HG03159 (cell line): ENCODE results near the gene PPRC1.
"Not testable (repeated sequence)": the region's sequence is repeated elsewhere in the genome, so short reads cannot be mapped to it uniquely, and the experiment has no call there.

Source experiments
- ATAC-seq: cut with Tn5 transposase; IDR thresholded peaks from one replicate; pipeline ENCODE4 v1.9.1; 2021; ENCODE audit warnings: mild to moderate bottlenecking, moderate library complexity; ENCODE audit not compliant: unreplicated experiment

PPRC1 gene

GRCh38 chr10:102188941-102189898, 56.4 kb downstream of the PPRC1 start:
- not testable (repeated sequence) for ATAC-seq

GRCh38 chr10:102191956-102192355, 59.1 kb downstream of the PPRC1 start:
- ATAC-seq: no peak

GRCh38 chr10:102195296-102195870, 62.5 kb downstream of the PPRC1 start:
- no peak for ATAC-seq

- no peak for ATAC-seq
These were observed 64.1 kb downstream of the PPRC1 start for GRCh38 chr10:102196893-102197292.

- ATAC-seq: no peak
These were observed 65.2 kb downstream of the PPRC1 start for GRCh38 chr10:102198027-102198426.
